ENCODE results near the gene GALE. TPM values are rescaled to one million over a fixed set of nuclear protein-coding genes. Genes with fewer than 3 reads are reported as not detected.

Gene GALE
- total RNA-seq, 1 experiment from 2014 or later, result 114 TPM

DNA sequence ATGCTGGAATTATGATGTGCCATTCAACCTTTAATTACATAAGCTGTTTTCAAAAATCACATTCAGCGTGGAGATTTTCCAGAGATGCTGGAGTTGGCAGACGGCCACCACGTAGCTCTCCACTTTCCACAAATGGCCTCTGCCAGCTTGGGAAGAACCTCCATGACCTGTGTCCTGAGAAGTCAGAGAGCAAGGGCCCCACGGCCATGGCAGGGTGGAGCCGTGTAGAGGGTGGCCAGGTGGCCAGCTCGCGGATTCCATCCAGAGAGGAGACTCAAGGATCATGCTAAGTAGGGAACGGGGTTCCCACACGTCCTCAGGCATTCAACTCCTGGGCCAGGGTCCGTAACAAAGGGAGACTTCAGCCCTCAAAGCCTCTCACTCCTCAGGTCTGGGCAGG, 1.3 kb upstream of the GALE start:
- in situ Hi-C loops (cut with HindIII; ENCODE audit: low pct_unique_long_range_greater_than_20kb, low sequenced_read_pairs), result no loop called here
- no TSS peak for BruUV-seq (replicated peaks)
- intact Hi-C loops (cut with micrococcal nuclease; ENCODE audit: unreplicated experiment), result no loop called here
- H3K9me3 ChIP-seq (ENCODE audit: control insufficient read depth, insufficient read depth, low read depth, low read length), result no peaks in the 10 kb centered on the region
- ATAC-seq, result no peak
- H3K4me1 ChIP-seq (ENCODE audit: control insufficient read depth, insufficient read depth, low read length), result peaks cover 23% of the 10 kb centered on the region
- no peak overlapping the region for H3K4me3 ChIP-seq (ENCODE audit: low read depth in 2 of 2, low read length in 2 of 2)
- H3K27me3 ChIP-seq (ENCODE audit: control insufficient read depth, insufficient read depth, low read length), result no peaks in the 10 kb centered on the region
- H3K36me3 ChIP-seq (ENCODE audit: control insufficient read depth, insufficient read depth, low read length), result peaks cover 8% of the 10 kb centered on the region; the same call in 1 of the 2 replicates
- H3K27ac ChIP-seq (ENCODE audit: low read length), result peak overlapping the region; percentile 93
- no peak for DNase-seq (ENCODE audit: low read depth, low spot score)
- TF ChIP-seq, protein P1, sequence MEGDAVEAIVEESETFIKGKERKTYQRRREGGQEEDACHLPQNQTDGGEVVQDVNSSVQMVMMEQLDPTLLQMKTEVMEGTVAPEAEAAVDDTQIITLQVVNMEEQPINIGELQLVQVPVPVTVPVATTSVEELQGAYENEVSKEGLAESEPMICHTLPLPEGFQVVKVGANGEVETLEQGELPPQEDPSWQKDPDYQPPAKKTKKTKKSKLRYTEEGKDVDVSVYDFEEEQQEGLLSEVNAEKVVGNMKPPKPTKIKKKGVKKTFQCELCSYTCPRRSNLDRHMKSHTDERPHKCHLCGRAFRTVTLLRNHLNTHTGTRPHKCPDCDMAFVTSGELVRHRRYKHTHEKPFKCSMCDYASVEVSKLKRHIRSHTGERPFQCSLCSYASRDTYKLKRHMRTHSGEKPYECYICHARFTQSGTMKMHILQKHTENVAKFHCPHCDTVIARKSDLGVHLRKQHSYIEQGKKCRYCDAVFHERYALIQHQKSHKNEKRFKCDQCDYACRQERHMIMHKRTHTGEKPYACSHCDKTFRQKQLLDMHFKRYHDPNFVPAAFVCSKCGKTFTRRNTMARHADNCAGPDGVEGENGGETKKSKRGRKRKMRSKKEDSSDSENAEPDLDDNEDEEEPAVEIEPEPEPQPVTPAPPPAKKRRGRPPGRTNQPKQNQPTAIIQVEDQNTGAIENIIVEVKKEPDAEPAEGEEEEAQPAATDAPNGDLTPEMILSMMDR (IDR thresholded peaks at IDR 0.05), result no peak
- no peak for TF ChIP-seq POLR2AphosphoS5 (IDR thresholded peaks at IDR 0.05; ENCODE audit: low read depth, low read length)
- no peak for TF ChIP-seq SIN3A (IDR thresholded peaks at IDR 0.05; ENCODE audit: borderline replicate concordance, insufficient read depth, low read depth, low read length)
- no peak for TF ChIP-seq TCF7L2 (IDR thresholded peaks at IDR 0.05; ENCODE audit: low read depth, low read length)
- TF ChIP-seq, protein P2, sequence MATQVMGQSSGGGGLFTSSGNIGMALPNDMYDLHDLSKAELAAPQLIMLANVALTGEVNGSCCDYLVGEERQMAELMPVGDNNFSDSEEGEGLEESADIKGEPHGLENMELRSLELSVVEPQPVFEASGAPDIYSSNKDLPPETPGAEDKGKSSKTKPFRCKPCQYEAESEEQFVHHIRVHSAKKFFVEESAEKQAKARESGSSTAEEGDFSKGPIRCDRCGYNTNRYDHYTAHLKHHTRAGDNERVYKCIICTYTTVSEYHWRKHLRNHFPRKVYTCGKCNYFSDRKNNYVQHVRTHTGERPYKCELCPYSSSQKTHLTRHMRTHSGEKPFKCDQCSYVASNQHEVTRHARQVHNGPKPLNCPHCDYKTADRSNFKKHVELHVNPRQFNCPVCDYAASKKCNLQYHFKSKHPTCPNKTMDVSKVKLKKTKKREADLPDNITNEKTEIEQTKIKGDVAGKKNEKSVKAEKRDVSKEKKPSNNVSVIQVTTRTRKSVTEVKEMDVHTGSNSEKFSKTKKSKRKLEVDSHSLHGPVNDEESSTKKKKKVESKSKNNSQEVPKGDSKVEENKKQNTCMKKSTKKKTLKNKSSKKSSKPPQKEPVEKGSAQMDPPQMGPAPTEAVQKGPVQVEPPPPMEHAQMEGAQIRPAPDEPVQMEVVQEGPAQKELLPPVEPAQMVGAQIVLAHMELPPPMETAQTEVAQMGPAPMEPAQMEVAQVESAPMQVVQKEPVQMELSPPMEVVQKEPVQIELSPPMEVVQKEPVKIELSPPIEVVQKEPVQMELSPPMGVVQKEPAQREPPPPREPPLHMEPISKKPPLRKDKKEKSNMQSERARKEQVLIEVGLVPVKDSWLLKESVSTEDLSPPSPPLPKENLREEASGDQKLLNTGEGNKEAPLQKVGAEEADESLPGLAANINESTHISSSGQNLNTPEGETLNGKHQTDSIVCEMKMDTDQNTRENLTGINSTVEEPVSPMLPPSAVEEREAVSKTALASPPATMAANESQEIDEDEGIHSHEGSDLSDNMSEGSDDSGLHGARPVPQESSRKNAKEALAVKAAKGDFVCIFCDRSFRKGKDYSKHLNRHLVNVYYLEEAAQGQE (IDR thresholded peaks at IDR 0.05; ENCODE audit: insufficient read depth in 1 of 2, low read depth in 2 of 2, low read length in 1 of 2), result no peak
- CTCF ChIA-PET, result interaction anchor here (0.6 to 1.2 kb wide), 4 partner anchors 24 to 224 kb away, joined by 3 to 5 read pairs (median 4); partner anchors contain the start of gene PITHD1
- POLR2A ChIA-PET, result interaction anchor here (0.6 to 1.0 kb wide), 3 partner anchors 19 to 68 kb away, joined by 3 to 12 read pairs (median 3); no protein-coding TSS in a partner anchor

DNA sequence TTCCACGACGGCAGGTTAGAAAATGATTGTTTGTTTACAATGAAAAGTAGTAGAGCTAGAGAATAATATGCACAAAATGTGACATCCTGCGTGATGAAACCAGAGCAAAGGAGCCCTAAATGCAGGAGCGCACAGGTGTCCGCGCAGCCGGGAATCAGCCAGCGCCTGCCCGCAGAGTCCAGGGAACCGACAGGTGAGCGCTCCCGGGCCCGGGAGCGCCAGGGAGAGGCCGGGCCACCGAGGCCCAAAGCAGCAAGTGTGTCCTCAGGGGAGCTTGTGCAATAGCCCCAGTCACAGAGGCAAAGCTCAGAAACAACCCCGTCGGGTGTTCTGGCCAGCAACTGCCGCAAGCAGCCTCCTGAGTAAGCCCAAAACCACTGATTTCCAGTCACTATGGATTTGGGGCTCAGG, 789 bp upstream of the GALE start:
- intact Hi-C loops (cut with micrococcal nuclease; ENCODE audit: unreplicated experiment) (no loop called here), in situ Hi-C loops (cut with HindIII; ENCODE audit: low pct_unique_long_range_greater_than_20kb, low sequenced_read_pairs) (no loop called here)
- Histone ChIP-seq H3K36me3 (ENCODE audit: control insufficient read depth, insufficient read depth, low read length) (peaks cover 8% of the 10 kb centered on the region; the same call in 1 of the 2 replicates), H3K9me3 (ENCODE audit: control insufficient read depth, insufficient read depth, low read depth, low read length) (no peaks in the 10 kb centered on the region), H3K4me3 (ENCODE audit: low read depth in 2 of 2, low read length in 2 of 2) (peak overlapping the region; percentile 86 to 89), H3K27me3 (ENCODE audit: control insufficient read depth, insufficient read depth, low read length) (no peaks in the 10 kb centered on the region), H3K4me1 (ENCODE audit: control insufficient read depth, insufficient read depth, low read length) (peaks cover 27% of the 10 kb centered on the region), H3K27ac (ENCODE audit: low read length) (peak overlapping the region; percentile 93)
- no TSS peak for BruUV-seq (replicated peaks)
- no peak for ATAC-seq
- POLR2A ChIA-PET, result interaction anchor here (0.6 to 0.7 kb wide), 2 partner anchors 54 to 67 kb away, joined by 3 read pairs; no protein-coding TSS in a partner anchor
- TF ChIP-seq, protein P1 (IDR thresholded peaks at IDR 0.05), result no peak
- TF ChIP-seq, protein P2 (IDR thresholded peaks at IDR 0.05; ENCODE audit: insufficient read depth in 1 of 2, low read depth in 2 of 2, low read length in 1 of 2), result no peak
- TF ChIP-seq TCF7L2 (IDR thresholded peaks at IDR 0.05; ENCODE audit: low read depth, low read length), result no peak
- TF ChIP-seq POLR2AphosphoS5 (IDR thresholded peaks at IDR 0.05; ENCODE audit: low read depth, low read length), result no peak
- TF ChIP-seq SIN3A (IDR thresholded peaks at IDR 0.05; ENCODE audit: borderline replicate concordance, insufficient read depth, low read depth, low read length), result no peak
- DNase-seq (ENCODE audit: low read depth, low spot score), result no peak
- CTCF ChIA-PET, result interaction anchor here (0.6 to 1.2 kb wide), 3 partner anchors 10 to 115 kb away, joined by 4 read pairs; partner anchors contain the start of gene PITHD1
